GM12878 (cell line): ENCODE data around the gene EIF4H.

Source experiments
- LARP7 ChIP-seq: fragments of 450-650 bp; IDR thresholded peaks from 2 replicates; pipeline ENCODE4 v1.6.1; 2017; ENCODE audit warnings: mild to moderate bottlenecking
- NR2C2 ChIP-seq: IDR thresholded peaks from 2 replicates; pipeline ENCODE4 v1.6.1; 2011; ENCODE audit warnings: borderline replicate concordance, low read depth; ENCODE audit not compliant: control insufficient read depth, insufficient read length
- POLR2A ChIP-seq: IDR thresholded peaks from 2 replicates; pipeline ENCODE4 v1.6.1; 2011; ENCODE audit warnings: low read depth, mild to moderate bottlenecking, low read length
- RAD21 ChIP-seq: IDR thresholded peaks from 2 replicates; pipeline ENCODE4 v1.6.1; 2011; ENCODE audit warnings: mild to moderate bottlenecking, low read depth, low read length, moderate library complexity; ENCODE audit not compliant: insufficient read depth
- YY1 ChIP-seq: IDR thresholded peaks from 2 replicates; pipeline ENCODE4 v1.6.1; 2011; ENCODE audit warnings: low read depth, mild to moderate bottlenecking, low read length
- ZNF274 ChIP-seq: IDR thresholded peaks from one replicate; pipeline ENCODE4 v1.8.0; 2011; ENCODE audit not compliant: insufficient read length, insufficient read depth
- TF ChIP-seq, protein P1 (sequence below): fragments of 150-350 bp; IDR thresholded peaks from 2 replicates; pipeline ENCODE4 v1.6.1; 2014; ENCODE audit warnings: mild to moderate bottlenecking, low read depth, low read length
- TF ChIP-seq, protein P2 (sequence below), 3 experiments: IDR thresholded peaks in 2 of 3; conservative IDR thresholded peaks in 1 of 3; 2 replicates each; pipeline ENCODE4 v1.5.1; 2011; ENCODE audit warnings: low read depth in 3 of 3, low read length in 3 of 3, mild to moderate bottlenecking in 3 of 3, control low read depth in 2 of 3, moderate library complexity in 2 of 3, inconsistent platforms in 1 of 3, mixed read lengths in 1 of 3; ENCODE audit not compliant: control insufficient read depth in 2 of 3, insufficient read depth in 1 of 3; ENCODE audit errors: extremely low read depth in 1 of 3

DNA sequence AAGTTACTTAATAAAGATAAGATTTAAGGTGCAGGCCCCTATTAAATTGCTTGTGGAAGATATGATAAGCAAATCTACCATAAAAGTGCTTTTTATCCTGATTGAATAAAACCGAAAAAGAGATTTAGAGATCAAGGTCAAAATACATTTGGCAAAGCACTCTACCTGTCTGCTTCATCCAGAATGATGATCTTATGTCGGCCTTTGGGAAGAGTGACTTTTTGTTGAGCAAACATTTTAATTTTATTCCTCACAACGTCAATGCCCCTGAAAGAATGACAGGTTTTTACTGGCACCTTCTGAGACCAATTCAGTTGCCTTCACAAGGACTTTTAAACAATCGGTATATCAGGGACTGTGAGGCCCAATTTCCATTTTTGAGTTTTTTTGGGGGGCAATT lies 72.3 kb downstream of the EIF4H start:
- TF ChIP-seq, protein P1, sequence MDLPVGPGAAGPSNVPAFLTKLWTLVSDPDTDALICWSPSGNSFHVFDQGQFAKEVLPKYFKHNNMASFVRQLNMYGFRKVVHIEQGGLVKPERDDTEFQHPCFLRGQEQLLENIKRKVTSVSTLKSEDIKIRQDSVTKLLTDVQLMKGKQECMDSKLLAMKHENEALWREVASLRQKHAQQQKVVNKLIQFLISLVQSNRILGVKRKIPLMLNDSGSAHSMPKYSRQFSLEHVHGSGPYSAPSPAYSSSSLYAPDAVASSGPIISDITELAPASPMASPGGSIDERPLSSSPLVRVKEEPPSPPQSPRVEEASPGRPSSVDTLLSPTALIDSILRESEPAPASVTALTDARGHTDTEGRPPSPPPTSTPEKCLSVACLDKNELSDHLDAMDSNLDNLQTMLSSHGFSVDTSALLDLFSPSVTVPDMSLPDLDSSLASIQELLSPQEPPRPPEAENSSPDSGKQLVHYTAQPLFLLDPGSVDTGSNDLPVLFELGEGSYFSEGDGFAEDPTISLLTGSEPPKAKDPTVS: no peak
- no peak for TF ChIP-seq POLR2A
- TF ChIP-seq, protein P2, sequence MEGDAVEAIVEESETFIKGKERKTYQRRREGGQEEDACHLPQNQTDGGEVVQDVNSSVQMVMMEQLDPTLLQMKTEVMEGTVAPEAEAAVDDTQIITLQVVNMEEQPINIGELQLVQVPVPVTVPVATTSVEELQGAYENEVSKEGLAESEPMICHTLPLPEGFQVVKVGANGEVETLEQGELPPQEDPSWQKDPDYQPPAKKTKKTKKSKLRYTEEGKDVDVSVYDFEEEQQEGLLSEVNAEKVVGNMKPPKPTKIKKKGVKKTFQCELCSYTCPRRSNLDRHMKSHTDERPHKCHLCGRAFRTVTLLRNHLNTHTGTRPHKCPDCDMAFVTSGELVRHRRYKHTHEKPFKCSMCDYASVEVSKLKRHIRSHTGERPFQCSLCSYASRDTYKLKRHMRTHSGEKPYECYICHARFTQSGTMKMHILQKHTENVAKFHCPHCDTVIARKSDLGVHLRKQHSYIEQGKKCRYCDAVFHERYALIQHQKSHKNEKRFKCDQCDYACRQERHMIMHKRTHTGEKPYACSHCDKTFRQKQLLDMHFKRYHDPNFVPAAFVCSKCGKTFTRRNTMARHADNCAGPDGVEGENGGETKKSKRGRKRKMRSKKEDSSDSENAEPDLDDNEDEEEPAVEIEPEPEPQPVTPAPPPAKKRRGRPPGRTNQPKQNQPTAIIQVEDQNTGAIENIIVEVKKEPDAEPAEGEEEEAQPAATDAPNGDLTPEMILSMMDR (IDR thresholded peaks at IDR 0.05 in 2 of 3, conservative IDR thresholded peaks at IDR 0.05 in 1 of 3; ENCODE audit: control insufficient read depth in 2 of 3, extremely low read depth in 1 of 3, insufficient read depth in 1 of 3, low read depth in 3 of 3, low read length in 3 of 3): no peak
- no peak for TF ChIP-seq RAD21
- no peak for TF ChIP-seq YY1
- no peak for TF ChIP-seq LARP7
- TF ChIP-seq NR2C2: no peak
- TF ChIP-seq ZNF274: no peak
